Measurements from ENCODE around the gene TBC1D2.
"Not testable (repeated sequence)": the region's sequence is repeated elsewhere in the genome, so short reads cannot be mapped to it uniquely, and the experiment has no call there.

TBC1D2 gene

GRCh38 chr9:98185611-98186171 is 69.8 kb downstream of the TBC1D2 start:
- no peak for DNase-seq

- no peak for DNase-seq
Observed at GRCh38 chr9:98185021-98185567, 70.4 kb downstream of the TBC1D2 start.

- DNase-seq, result no peak
Observed at GRCh38 chr9:98184326-98184725, 71.1 kb downstream of the TBC1D2 start.

- DNase-seq, result no peak
Observed at GRCh38 chr9:98182889-98183599, 72.4 kb downstream of the TBC1D2 start.

- no peak for DNase-seq
Observed at GRCh38 chr9:98182069-98182820, 73.2 kb downstream of the TBC1D2 start.

GRCh38 chr9:98181746-98182068 is 73.7 kb downstream of the TBC1D2 start:
- no peak for DNase-seq

GRCh38 chr9:98180996-98181395 is 74.5 kb downstream of the TBC1D2 start:
- DNase-seq, result no peak

GRCh38 chr9:98178874-98179850 is 76.3 kb downstream of the TBC1D2 start:
- no peak for DNase-seq

GRCh38 chr9:98176391-98177259 is 78.8 kb downstream of the TBC1D2 start:
- no peak for DNase-seq

GRCh38 chr9:98175762-98176161 is 79.7 kb downstream of the TBC1D2 start:
- no peak for DNase-seq

GRCh38 chr9:98175028-98175569 is 80.3 kb downstream of the TBC1D2 start:
- no peak for DNase-seq

- DNase-seq, result not testable (repeated sequence)
Observed at GRCh38 chr9:98174502-98174918, 80.9 kb downstream of the TBC1D2 start.

GRCh38 chr9:98173181-98173580 is 82.3 kb downstream of the TBC1D2 start:
- no peak for DNase-seq

- DNase-seq, result peak; percentile 68 to 74
Observed at GRCh38 chr9:98172604-98173003, 82.8 kb downstream of the TBC1D2 start.

- DNase-seq, result no peak
Observed at GRCh38 chr9:98171176-98171925, 84.1 kb downstream of the TBC1D2 start.

GRCh38 chr9:98168941-98169488 is 86.4 kb downstream of the TBC1D2 start:
- no peak for DNase-seq

GRCh38 chr9:98168153-98168780 is 87.2 kb downstream of the TBC1D2 start:
- DNase-seq, result no peak

- no peak for DNase-seq
Observed at GRCh38 chr9:98164912-98165311, 90.5 kb downstream of the TBC1D2 start.

GRCh38 chr9:98162613-98163012 is 92.8 kb downstream of the TBC1D2 start:
- DNase-seq, result no peak

GRCh38 chr9:98161851-98162250 is 93.6 kb downstream of the TBC1D2 start:
- no peak for DNase-seq
